Lower lobe of right lung (tissue), 2 donors: ENCODE results near the gene GTF2F2. TPM values are rescaled to one million over a fixed set of nuclear protein-coding genes. Genes with fewer than 3 reads are reported as not detected.

ENCODE experiments used
- ATAC-seq, 2 donors: fragments of 200-7000 bp; cut with Tn5 transposase; one replicate each; pipeline ENCODE4 v1.9.1; 2020 to 2022; ENCODE audit warnings: mild to moderate bottlenecking in 2 of 2, moderate library complexity in 2 of 2
- DNase-seq: peaks from one replicate; pipeline ENCODE4 v3.0.0-alpha.2; 2020
- H3K27ac ChIP-seq: fragments of 200-600 bp; one replicate; pipeline ENCODE4 v1.8.0; 2022
- H3K27me3 ChIP-seq: fragments of 200-600 bp; one replicate; pipeline ENCODE4 v1.8.0; 2022; ENCODE audit warnings: low read depth
- H3K36me3 ChIP-seq: fragments of 200-600 bp; one replicate; pipeline ENCODE4 v1.8.0; 2022; ENCODE audit warnings: mild to moderate bottlenecking
- H3K4me1 ChIP-seq: fragments of 200-600 bp; one replicate; pipeline ENCODE4 v1.8.0; 2022
- H3K4me3 ChIP-seq: fragments of 200-600 bp; one replicate; pipeline ENCODE4 v1.8.0; 2022; ENCODE audit warnings: mild to moderate bottlenecking
- H3K9me3 ChIP-seq: fragments of 200-600 bp; one replicate; pipeline ENCODE4 v1.8.0; 2022
- intact Hi-C: fragments of 100-400 bp; cut with DNase I; formaldehyde crosslinking; loops from one replicate; pipeline ENCODE4 v1.11.0; 2022
- total RNA-seq: library from RNA; stranded (reverse); fragmentation: NEBNext Ultra II Directional; extraction: Animal tissue kit (Norgen Biotek cat#: 25700); gene quantifications from one replicate; pipeline ENCODE4 v1.2.1, GENCODE V29; 2021
- TF ChIP-seq, protein P1 (sequence below): fragments of 200-600 bp; IDR thresholded peaks from one replicate; pipeline ENCODE4 v1.8.0; 2022; ENCODE audit warnings: antibody characterized with exemption, mild to moderate bottlenecking
- donor health status: DM: no; HTN: yes; CAD: no; lungs with severe emphysema.

The GTF2F2 gene
- total RNA-seq, 1 donor from 2014 or later, result 15.2 TPM

GRCh38 chr13:45141369-45141768 is 21.1 kb downstream of the GTF2F2 start:
- Histone ChIP-seq H3K36me3 (peaks cover 29% of the 10 kb centered on the region), H3K4me1 (peaks cover 10% of the 10 kb centered on the region), H3K9me3 (no peaks in the 10 kb centered on the region), H3K27me3 (no peaks in the 10 kb centered on the region), H3K27ac (no peak overlapping the region), H3K4me3 (no peak overlapping the region)
- TF ChIP-seq, protein P1, sequence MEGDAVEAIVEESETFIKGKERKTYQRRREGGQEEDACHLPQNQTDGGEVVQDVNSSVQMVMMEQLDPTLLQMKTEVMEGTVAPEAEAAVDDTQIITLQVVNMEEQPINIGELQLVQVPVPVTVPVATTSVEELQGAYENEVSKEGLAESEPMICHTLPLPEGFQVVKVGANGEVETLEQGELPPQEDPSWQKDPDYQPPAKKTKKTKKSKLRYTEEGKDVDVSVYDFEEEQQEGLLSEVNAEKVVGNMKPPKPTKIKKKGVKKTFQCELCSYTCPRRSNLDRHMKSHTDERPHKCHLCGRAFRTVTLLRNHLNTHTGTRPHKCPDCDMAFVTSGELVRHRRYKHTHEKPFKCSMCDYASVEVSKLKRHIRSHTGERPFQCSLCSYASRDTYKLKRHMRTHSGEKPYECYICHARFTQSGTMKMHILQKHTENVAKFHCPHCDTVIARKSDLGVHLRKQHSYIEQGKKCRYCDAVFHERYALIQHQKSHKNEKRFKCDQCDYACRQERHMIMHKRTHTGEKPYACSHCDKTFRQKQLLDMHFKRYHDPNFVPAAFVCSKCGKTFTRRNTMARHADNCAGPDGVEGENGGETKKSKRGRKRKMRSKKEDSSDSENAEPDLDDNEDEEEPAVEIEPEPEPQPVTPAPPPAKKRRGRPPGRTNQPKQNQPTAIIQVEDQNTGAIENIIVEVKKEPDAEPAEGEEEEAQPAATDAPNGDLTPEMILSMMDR, result no peak
- ATAC-seq (no peak), DNase-seq (no peak)
- intact Hi-C loops, result no loop called here

DNA sequence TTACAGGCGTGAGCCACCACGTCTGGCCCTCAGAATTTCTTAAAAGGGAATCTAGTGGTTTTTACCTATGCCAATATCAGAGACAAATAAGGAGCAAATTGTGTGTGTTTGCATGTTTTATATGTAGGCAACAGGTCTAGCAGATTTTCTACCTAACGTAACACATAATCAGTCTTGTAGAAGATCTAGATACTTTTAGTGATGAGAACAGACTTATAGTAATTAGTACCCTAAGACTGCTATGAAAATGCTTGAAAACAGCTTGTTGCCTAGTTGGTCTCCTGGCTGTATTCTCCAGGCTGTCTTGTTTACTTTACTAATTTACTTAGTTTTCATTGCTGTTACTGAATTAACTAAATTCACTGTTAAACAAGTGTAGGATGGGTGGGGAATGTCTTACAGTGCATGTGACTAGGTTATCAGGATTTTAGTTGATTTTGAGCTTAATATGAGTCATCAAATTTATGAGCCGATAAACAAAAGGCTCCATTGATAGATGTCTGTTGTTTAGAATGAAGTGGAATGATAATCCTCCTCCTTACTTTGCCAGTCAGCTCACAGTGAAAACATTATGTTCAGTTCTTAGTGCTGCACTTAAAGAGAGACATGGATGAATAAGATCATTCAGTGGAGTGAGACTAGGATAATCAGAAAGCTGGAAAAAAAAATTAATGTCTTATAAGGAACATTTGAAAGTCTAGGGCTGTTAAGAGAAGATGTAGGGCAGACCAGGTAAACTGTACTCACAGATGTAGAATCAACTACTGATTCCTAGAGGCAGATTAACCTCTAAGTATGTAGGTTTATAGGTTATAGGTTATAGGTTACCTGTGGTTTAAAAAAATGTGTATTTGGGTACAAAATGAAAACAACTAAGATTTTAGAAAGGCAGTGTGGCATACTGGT is 22.4 kb downstream of the GTF2F2 start:
- no peak for DNase-seq
- Histone ChIP-seq H3K27ac (no peak overlapping the region), H3K9me3 (no peaks in the 10 kb centered on the region), H3K36me3 (peaks cover 26% of the 10 kb centered on the region), H3K4me3 (no peak overlapping the region), H3K27me3 (no peaks in the 10 kb centered on the region), H3K4me1 (no peaks in the 10 kb centered on the region)
- TF ChIP-seq, protein P1, result no peak
- intact Hi-C loops, result no loop called here
- ATAC-seq, result no peak

- no peak for ATAC-seq
- DNase-seq, result no peak
- H3K27ac ChIP-seq, result no peak overlapping the region
- peaks cover 19% of the 10 kb centered on the region for H3K36me3 ChIP-seq
- no peaks in the 10 kb centered on the region for H3K4me1 ChIP-seq
- TF ChIP-seq, protein P1, result no peak
- intact Hi-C loops, result no loop called here
- no peaks in the 10 kb centered on the region for H3K27me3 ChIP-seq
- no peak overlapping the region for H3K4me3 ChIP-seq
- H3K9me3 ChIP-seq, result no peaks in the 10 kb centered on the region
These were observed 23.0 kb downstream of the GTF2F2 start for GRCh38 chr13:45143346-45143751.

GRCh38 chr13:45149964-45150363 is 29.7 kb downstream of the GTF2F2 start:
- Histone ChIP-seq H3K27me3 (no peaks in the 10 kb centered on the region), H3K27ac (no peak overlapping the region), H3K4me1 (no peaks in the 10 kb centered on the region), H3K9me3 (no peaks in the 10 kb centered on the region), H3K36me3 (peaks cover 13% of the 10 kb centered on the region), H3K4me3 (no peak overlapping the region)
- intact Hi-C loops, result no loop called here
- TF ChIP-seq, protein P1, result no peak
- DNase-seq (no peak), ATAC-seq (no peak)

DNA sequence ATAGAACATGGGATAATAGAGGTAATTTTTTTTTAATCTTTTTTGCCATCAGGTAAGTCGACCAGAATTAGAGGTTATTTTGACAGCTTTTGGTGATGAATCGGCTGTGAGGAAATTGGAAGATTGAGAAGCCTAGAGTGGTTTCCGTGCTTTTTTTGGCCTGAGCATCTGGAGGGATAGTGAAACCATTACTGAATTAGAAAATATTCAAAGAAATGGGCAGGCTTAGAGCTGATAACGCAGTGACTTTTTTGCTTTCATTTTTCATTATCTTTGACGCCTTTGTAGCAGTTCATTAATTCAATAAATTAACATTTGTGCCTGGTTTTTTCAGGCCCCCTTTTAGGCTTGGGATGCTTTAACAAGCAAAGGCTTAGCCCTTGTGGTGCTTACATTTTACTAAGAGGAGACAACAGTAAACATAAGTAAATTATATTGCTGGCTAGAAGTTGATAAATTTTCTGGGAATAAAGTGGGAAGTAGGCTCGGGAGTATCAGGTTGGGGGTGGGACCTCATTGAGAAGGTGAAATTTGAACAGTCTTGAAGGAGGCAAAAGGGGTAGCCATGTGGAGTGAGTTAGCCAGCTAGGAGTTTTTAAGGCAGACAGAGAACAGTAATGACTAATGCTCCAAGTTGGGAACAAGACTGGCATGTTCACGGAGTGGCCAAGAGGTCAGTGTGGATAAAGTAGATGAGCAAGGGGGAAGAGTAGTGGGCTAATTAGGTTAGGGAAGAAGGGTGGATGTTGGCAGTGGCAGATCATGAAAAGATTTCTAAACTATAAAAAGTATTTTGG is 36.5 kb downstream of the GTF2F2 start:
- peaks cover 19% of the 10 kb centered on the region for H3K36me3 ChIP-seq
- no peaks in the 10 kb centered on the region for H3K9me3 ChIP-seq
- intact Hi-C loops, result no loop called here
- H3K27ac ChIP-seq, result no peak overlapping the region
- TF ChIP-seq, protein P1, result no peak
- H3K4me3 ChIP-seq, result no peak overlapping the region
- ATAC-seq (no peak), DNase-seq (no peak)
- no peaks in the 10 kb centered on the region for H3K27me3 ChIP-seq
- H3K4me1 ChIP-seq, result no peaks in the 10 kb centered on the region
